DMS53 treated with DMSO at 0.1 percent for 48 hours (cell line): ENCODE measurements around the gene DLST.

Source experiments
- DNase-seq: peaks from one replicate; lab custom pipeline; 2025; ENCODE audit not compliant: unreplicated experiment; lab: John Stamatoyannopoulos, UW

The DLST gene

DNA sequence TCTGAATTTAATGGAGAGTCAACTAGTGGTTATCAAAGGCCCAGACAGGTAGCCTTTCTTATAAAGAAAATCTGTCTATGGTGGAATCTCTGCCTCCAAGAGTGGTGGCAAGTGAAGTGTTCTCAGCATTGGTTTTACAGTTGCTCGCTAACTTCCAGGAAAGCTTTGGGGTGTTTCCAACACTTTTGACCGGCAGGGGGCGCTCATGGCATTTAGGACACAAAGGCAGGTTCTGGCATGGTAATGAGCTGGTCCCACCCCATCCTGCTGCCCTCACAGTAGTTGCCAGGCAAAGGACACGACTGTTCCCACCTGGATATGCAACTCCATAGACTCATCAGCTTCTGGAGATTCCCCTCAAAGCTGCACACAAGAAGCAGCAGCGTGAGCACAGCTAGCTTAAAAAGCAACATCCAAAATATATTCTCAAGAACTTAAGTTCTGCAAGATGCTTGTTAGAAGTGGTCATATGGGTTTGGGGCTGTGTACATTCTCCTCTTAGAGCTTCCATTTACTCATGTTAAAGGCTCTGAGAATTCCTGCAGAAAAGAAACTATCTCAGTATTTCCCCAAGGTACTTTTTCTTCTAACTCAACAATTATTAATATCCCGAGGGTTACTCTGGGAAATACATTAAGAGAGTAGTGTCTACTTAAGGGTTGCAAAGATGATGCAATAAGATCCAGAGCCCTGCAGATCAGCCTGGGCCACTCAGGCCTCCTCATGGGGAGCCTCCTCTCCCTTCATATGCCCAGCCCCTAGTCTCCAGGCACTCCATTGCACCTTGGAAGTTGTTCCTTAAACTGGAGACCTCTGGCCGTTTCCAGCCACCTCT, 20.6 kb upstream of the DLST start:
- peak; percentile 50 for DNase-seq

DNA sequence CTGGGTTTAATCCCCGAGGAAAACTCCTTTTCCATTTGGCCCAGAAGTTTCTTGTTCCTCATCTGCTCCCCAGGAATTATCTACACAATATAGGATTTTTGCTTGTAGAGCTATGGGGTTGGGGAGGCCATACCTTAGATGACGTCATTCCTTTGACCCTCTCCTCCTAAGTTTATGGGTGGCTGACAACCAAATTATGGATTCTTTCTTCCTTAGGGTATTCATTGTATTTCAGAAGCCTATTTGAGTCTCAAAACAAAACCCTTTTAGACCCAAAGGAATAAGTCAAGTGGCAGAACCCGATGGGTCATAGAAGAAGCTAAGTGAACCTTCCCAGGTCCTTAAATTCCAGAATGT, 20.0 kb upstream of the DLST start:
- no peak for DNase-seq

DNA sequence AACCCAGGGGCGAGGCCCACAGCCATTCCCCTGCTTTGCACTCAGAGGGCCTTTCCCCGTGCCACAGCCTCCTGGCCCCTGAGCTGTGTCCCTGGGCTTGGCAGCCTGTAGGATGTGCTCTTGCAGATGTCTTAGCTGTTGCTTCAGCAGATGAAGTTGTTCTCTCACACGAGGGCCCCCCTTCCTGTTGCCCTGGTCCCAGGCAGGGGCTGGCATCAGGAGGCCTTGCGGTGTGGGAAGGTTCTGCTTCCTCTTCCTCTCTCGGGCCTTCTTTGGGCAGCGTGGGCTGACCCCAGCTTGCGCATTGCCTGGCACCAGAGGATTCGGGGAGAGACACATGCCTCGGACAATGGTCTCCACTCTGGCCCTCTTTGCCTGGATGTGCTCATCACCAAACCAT, 18.4 kb upstream of the DLST start:
- DNase-seq, result no peak

DNA sequence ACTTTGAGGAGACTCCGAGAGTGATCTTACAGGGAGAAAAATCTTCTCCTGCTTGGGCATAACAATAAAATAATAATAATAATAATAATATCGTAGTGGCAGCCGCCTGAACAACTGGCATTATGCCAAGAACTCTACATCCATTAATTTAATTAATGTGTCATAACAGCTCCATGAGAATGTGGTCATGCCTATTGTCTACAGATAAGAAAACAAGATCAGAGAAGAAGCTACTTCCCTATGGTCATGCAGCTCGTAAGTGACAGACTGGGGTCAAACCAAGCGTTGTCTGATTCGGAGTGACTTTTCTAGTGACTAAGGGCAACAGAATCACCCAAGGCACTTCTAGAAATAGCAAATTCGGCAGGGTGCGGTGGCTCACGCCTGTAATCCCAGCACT, 17.5 kb upstream of the DLST start:
- DNase-seq, result no peak

DNA sequence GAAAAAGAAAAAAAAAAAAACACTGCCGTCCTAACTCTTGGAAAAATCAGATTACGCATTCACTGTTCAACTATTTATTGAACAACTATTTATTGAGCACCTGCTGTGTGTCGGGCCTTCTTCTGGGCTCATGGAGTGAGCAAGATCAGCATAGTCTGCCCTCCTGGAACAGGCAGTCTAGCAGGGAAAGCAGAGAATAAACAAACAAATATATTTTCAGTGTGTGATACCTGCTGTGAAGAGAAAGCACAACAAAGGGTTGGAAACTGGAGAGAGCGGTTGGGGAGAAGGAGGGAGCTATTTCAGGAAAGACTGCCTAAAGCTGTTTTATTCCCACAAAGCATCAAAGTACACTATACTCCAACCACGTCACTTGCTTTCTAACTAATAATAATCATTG, 16.6 kb upstream of the DLST start:
- no peak for DNase-seq

DNA sequence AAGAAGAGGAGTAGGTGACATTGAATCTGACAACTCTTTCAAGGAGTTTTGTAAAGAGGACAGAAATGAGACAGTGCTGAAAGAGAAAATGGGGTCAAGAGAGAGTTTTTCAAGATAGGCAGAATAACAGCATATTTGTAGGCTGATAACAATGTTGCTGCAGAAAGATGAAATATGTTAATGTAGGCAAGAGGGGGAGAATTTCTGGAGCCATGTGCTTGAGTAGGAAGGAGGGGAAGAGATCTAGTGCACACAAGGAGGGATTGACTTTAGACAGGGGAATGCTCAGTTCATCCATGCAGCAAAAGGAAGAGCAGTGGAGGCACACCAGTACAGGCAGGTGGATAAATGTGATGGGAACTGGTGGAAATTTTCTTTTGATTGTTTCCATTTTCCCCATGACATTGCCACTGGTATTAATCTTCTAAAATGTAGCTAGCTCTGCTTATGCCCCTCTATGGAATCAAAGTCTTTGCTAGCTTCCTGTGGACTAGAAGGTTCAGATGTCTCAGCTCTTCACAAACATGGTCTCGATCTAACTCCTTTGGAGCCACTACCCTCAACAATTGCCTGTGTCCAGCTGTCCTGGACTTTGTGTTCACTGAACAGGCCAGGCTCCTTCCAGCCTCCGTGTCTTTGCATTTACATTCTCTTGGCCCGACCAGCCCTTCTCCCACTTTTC, 14.9 kb upstream of the DLST start:
- DNase-seq, result no peak

DNA sequence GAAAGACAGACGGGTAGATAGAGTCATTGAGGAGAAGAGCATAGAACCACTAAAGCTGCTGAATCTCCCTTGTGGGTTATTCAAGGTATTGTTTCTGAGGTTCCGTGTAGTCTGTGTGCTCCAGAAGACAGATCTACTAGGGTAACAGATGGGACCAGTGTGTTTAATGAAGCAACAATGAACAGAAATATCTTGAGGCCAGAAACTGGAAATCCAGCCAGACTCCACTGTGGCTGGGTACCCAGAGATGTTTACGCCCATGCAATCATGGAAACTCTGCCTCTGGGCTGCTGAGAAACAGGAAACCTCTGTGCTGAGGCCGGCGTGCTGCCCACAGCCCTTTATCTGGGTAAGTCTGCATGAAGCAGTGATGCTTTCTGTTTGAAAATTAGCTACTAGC, 14.0 kb upstream of the DLST start:
- no peak for DNase-seq

DNA sequence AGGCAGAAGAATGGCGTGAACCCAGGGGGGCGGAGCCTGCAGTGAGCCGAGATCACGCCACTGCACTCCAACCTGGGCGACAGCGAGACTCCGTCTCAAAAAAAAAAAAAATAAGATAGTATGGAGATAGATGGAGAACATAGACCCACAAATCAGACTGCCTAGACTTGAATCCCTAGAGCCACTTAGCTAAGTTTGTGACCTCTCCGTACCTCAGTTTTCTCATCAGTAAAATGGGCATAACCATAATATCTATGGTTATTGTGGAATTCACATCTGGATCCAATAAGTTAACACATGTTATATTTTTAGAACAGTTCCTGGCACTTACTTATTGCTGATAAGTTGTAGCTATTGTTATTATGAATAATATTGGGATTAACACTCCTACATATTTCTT, 13.0 kb upstream of the DLST start:
- DNase-seq, result no peak

DNA sequence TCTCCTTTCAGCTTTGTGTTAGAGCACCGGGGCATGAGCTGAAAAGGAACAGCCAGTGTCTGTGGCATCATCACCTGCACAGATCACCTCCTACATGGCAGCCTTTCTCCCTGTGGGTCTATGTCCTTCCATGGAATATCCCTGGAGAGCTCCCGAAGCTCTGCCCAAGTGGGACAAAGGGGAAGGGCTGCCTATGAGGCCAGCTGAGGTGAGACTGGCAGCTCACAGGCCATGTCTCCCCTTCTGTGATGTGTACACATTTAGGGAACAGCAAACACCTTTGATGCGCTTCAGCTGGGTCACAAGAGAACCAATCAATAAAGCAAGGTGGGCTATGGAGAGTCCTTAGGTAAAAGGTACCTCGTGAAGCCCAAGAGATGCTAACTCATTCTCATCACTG, 9.9 kb upstream of the DLST start:
- DNase-seq, result no peak

DNA sequence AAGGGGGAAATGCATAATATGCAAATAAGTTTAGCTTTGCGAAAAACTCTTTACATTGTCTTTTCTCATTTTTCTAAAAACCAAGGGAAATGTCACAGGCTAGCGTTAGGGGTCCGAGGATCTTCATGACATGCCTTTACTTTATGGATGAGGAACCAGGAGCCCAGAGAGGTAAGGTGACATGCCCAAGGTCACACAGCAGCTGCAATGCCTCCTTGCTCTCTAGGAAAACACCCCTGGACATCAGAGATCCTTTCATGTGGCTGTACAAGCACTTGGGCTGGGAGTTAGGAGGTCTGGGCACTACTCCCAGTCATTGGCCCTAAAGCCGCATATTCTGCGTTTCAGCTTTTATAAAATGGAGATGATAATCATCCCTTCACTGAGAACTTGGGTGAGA, 6.5 kb upstream of the DLST start:
- DNase-seq, result no peak

DNA sequence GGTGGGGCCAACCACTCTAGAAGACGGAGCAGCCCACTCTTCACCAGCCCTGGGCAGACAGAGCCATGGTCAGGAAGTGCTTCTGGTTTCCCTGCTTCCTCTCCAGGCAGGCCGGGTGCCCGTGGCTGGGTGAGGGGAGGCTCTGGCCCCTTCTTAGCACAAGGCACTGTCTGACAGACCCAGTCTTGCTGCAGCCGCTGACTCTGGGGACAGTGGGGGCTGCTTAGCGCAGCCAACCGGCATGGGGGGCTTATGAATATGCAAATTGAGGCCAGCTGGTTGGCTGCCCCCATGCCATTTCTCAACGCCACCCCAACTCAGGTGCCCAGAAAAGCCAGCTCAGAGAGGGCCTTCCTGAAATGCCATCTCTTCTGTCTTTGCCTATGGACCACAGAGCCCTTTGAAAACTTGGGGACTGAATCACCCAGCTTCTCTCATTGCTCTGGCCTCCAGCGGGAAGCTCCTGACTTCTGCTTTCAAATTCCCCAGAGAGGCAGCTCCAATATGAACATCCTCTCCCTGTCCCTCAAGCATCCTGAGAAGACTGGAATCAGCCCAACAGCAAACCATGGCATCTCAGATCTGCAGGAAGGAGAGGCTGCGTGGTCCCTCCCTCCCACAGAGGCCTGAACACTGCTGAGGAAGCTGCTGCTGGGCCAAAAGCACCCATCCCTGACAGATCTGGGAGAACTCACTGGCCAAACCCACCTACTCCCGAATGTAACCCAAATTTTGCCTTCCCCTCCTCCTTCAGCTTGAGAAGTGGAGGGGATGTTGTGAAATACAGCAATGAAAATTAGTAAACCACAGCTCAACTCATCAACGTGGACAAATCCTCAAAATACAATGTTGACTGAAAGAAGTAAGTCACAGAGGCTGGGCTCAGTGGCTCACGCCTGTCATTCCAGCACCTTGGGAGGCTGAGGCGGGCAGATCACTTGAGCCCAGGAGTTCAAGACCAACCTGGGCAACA, 5.5 kb upstream of the DLST start, which contains the start of gene PROX2:
Gene PROX2 (minus strand): TSS at position 205 of the 973 bp plus-strand sequence. CDS start 12,311 bp downstream, outside the sequence.
- DNase-seq, result no peak

DNA sequence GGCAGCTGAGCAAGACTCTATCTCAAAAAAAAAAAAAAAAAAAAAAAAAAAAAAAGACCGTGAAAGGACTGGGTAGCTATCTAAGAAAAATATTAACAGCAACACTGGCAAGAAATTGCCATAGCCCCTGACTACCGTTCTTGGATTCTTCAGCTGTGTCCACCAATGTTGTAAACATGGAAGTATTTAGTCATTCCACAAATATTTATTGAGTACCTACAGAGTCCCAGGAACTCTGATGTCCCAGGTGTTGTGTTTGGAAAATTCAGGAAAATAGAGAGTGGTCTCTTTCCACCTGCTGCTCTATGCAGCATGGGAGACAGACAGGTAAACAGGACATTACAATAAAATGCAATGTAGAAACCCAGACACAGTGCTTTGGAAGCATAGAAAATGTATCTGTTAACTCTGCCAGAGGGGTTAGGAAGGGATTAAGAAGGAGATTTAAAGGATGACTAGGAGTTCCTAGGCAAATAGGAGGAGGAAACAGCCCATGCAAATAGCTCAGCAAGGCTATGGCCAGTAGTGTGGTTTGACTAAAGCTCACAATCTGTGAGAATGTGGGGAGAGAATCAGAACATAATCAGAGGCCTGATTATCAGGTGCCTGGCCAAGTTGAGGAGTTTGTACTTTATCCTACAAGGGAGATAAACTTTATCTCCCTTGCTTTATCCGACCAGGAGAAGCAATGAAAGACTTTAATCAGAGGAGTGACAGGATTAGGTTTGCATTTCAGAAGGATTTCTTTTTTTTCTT, 2.1 kb upstream of the DLST start:
- DNase-seq, result peak; percentile 12

DNA sequence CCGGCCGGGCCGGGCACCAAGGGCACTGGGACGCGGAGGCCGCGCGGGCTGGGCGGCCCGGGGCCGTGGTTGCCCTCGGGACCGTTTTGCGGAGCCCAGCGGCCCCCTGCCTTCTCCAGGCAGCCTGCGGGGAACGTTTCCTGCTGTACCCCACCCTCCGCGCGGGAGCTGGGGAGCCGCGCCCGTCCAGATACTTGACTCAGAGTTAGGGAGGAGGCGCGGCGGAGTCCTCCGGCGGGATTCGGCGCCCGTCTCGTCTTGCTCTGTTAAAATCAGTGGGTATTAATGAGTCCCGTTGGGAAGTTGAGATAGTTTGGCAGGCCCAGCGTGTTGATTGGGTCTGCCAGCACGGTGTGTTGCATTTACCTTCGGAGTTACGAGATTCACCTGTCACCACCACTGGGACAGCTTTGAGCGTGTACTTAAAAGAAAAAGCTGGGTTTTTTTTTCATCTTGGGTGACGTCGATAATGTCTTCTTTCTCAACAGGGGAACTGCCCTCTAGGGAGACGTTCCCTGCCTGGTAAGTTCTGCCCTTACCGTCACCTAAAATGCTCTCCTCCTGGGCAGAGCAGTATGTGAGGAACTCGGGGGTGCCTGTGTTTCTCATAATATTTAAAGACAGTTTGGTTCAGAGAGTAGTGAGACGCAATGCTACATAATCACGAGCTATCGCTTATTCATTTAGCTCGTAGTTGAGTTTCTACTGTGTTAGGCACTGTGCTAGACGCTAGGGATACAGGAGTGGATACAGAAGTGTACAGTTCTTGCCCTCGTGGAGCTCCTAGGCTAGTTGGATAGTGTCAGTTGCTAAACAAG, 596 bp downstream of the DLST start:
- DNase-seq, result no peak

DNA sequence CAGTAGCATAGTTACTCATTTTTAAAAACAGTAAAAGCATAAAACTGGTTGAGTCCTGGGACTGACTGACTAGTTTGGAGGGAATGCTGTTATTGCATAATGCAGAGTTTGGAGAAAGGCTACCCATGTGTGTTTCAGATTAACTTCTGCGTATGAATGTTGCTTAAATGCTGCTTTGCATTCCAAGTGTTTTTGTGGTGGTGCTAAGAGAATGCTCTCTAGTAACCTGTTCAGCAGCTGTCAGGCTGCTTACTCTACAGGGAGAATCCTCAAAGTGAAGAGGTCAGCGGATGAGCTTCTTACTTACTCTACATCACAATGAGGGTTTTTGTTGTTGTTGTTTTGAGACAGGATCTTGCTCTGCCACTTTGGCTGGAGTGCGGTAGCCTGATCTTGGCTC, 4.3 kb downstream of the DLST start:
- DNase-seq, result no peak

DNA sequence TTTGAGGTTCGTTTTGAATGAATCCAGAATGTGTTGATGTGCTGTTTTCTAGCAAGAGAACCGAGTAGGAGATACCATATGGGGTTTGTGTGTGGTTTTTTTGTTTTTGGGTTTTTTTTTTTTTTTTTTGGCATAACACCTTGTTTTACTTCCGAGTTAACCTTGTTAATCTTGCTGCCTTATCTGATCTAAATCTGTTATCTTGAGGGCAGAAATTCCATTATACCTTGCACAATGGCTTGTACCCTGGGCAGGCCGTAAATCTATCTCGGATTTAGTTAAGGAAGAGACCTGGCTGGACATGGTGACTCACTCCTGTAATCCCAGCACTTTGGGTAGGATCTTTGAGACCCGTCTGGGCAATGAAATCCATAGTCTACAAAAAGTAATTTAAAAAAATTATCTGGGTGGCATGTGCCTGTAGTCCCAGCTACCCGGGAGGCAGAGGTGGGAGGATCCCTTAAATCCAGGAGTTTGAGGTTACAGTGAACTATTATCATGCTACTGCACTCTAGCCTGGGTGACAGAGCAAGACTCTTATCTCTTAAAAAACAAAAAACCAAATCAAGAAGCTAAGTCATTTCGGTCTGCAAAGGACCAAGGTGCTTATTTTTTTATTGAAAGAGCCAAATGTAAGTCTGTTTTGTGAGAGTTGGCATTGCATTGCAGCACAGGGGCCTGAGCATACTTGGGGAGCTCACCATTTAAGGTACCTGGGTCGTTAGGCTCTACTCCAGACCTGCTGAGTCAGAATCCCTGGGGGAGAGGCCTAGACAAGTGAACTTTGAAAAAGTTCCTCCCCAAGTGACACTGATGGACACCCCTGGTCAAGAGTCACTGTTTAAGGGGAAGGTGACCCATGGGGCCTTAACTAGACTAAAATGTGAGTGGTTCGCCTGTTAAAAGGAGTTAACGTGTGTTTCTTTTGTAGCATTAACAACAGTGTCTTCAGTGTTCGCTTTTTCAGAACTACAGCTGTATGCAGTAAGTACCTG, 6.7 kb downstream of the DLST start:
- DNase-seq, result no peak

DNA sequence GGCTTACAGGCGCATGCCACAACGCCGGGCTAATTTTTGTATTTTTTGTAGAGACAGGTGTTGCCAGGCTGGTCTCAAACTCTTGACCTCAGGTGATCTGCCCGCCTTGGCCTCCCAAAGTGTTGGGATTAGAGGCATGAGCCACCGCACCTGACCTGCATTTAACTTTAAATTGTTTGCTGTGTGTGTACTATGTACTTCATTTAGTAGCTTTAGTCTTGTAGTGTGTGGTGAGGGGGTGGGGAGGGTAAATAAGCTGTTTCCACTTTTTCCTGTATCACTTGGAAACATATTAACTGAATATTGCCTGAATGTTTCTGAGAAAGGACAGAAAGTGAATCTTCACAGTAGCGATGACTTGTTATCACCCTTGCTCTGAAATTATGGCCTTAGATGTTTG, 8.5 kb downstream of the DLST start:
- DNase-seq, result no peak

DNA sequence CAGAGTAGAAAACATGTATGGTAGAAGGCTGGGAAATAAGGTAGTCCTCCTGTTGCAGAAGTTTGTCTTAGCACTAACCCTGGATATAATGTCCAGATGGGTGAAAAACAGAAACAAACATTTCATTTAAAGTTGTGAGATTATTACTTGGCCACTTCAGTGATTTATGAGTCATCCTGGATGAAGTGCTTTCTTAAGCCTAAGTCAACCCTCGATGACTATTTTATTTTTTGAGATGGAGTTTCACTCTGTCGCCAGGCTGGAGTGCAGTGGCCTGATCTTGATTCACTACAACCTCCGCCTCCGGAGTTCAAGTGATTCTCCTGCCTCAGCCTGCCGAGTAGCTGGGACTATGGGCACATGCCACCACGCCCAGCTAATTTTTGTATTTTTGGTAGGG, 10.2 kb downstream of the DLST start:
- no peak for DNase-seq

DNA sequence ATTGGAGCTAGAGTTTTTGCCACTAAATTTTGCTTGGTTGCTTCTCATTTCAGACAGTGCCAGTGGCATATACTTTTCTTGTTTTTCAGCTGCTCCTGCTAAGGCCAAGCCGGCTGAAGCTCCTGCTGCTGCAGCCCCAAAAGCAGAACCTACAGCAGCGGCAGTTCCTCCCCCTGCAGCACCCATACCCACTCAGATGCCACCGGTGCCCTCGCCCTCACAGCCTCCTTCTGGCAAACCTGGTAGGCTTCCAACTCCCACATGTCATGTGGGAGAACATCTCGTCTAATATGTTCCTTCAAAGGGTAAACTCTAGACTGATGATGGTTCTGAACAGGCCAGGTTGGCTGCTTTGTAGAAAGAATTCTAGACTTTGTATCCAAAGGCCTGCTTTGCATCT, 11.0 kb downstream of the DLST start:
- no peak for DNase-seq

DNA sequence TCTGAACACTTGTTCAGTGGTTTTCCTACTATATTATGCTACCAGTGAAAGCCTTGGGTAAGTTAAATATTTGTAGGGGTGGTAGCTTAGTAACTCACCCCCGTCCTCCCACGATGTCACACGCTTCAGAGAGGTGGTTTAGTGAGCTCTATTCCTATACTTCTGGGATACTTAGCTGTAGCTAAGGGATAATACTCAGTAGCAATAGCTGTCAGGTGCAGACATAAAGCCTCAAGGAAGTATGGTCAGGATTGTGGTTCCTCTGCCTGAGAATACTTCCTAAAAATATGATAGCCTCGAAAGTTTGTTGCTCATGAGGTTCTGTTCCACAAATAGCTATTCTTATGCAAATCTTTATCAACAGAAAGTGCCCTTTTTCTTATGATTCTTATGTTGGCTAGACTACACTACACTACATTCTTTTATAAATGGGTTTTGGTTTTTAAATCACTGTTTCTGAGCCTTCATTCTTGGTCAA, 11.9 kb downstream of the DLST start:
- no peak for DNase-seq
